DMS79 (cell line): Measurements from ENCODE around the gene EVPL.
"Not testable (repeated sequence)": the region's sequence is repeated elsewhere in the genome, so short reads cannot be mapped to it uniquely, and the experiment has no call there.

Experiments
- DNase-seq: peaks from one replicate; lab custom pipeline; 2025; lab: John Stamatoyannopoulos, UW

EVPL gene

GRCh38 chr17:76027159-76027839, at the start of gene EVPL:
Gene EVPL (minus strand): TSS chr17:76027306. CDS start chr17:76027198, 108 bp downstream.
- DNase-seq = peak; percentile 34

GRCh38 chr17:76076146-76076764, 49.1 kb upstream of the EVPL start:
- no peak for DNase-seq

GRCh38 chr17:76075364-76076145, 48.4 kb upstream of the EVPL start:
- DNase-seq = no peak

GRCh38 chr17:76074390-76075363, 47.6 kb upstream of the EVPL start, which contains the start of gene GALR2:
Gene GALR2 (plus strand): TSS chr17:76074781. CDS start chr17:76074884, 103 bp downstream.
- no peak for DNase-seq

- DNase-seq = peak; percentile 87
Observed at GRCh38 chr17:76072148-76072858, 45.2 kb upstream of the EVPL start, which contains the start of gene SRP68. Gene SRP68 (minus strand): TSS chr17:76072517. CDS start chr17:76072491, 26 bp downstream.

- DNase-seq = no peak
Observed at GRCh38 chr17:76071531-76072147, 44.5 kb upstream of the EVPL start.

GRCh38 chr17:76065775-76066174, 38.7 kb upstream of the EVPL start:
- no peak for DNase-seq

GRCh38 chr17:76063875-76064546, 36.9 kb upstream of the EVPL start:
- DNase-seq = no peak

GRCh38 chr17:76058264-76058663, 31.2 kb upstream of the EVPL start:
- not testable (repeated sequence) for DNase-seq

GRCh38 chr17:76056882-76057281, 29.8 kb upstream of the EVPL start:
- no peak for DNase-seq

GRCh38 chr17:76054112-76054476, 27.0 kb upstream of the EVPL start:
- no peak for DNase-seq

GRCh38 chr17:76053246-76054111, 26.4 kb upstream of the EVPL start:
- DNase-seq = no peak

- DNase-seq = no peak
Observed at GRCh38 chr17:76051561-76051960, 24.5 kb upstream of the EVPL start.

- no peak for DNase-seq
Observed at GRCh38 chr17:76050538-76051467, 23.7 kb upstream of the EVPL start.

GRCh38 chr17:76049836-76050537, 22.9 kb upstream of the EVPL start:
- no peak for DNase-seq

- DNase-seq = no peak
Observed at GRCh38 chr17:76049239-76049638, 22.1 kb upstream of the EVPL start.

- no peak for DNase-seq
Observed at GRCh38 chr17:76048711-76049110, 21.6 kb upstream of the EVPL start.
